AG09309 (cell line): ENCODE data around the gene ZSCAN18.

Experiments used
- DNase-seq: peaks from one replicate; pipeline ENCODE4 v3.0.0-alpha.2; 2010; ENCODE audit warnings: low read depth
- H3K4me3 ChIP-seq: 2 replicates; pipeline ENCODE4 v1.5.1; 2011; ENCODE audit warnings: mild to moderate bottlenecking, low read depth, low read length, moderate library complexity; ENCODE audit not compliant: control insufficient read depth
- TF ChIP-seq, protein P1 (sequence below): IDR thresholded peaks from 2 replicates; pipeline ENCODE4 v1.5.1; 2011; ENCODE audit warnings: mild to moderate bottlenecking, low read depth, low read length, inconsistent platforms; ENCODE audit not compliant: insufficient read depth, control insufficient read depth; ENCODE audit errors: missing control alignments

Gene ZSCAN18

DNA sequence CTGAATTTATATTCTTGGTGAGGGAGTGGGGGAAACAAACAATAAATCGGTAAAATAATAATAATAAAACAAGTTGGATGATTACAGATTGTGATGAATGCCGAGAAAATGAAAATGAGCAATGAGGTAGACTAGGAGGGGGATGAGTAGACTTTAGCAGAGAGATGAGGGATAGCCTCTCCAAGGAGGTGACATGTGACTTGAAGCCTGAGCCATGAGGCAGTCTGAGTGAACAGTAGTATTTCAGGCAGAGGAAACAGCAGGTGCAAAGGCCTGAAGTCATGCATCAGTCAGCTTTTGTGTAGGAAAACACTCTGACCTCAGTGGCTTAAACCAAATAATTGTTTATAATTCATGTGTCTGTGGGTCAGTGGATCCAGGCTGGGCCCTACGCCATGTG lies 34.3 kb downstream of the ZSCAN18 start:
- no peak overlapping the region for H3K4me3 ChIP-seq
- TF ChIP-seq, protein P1, sequence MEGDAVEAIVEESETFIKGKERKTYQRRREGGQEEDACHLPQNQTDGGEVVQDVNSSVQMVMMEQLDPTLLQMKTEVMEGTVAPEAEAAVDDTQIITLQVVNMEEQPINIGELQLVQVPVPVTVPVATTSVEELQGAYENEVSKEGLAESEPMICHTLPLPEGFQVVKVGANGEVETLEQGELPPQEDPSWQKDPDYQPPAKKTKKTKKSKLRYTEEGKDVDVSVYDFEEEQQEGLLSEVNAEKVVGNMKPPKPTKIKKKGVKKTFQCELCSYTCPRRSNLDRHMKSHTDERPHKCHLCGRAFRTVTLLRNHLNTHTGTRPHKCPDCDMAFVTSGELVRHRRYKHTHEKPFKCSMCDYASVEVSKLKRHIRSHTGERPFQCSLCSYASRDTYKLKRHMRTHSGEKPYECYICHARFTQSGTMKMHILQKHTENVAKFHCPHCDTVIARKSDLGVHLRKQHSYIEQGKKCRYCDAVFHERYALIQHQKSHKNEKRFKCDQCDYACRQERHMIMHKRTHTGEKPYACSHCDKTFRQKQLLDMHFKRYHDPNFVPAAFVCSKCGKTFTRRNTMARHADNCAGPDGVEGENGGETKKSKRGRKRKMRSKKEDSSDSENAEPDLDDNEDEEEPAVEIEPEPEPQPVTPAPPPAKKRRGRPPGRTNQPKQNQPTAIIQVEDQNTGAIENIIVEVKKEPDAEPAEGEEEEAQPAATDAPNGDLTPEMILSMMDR: no peak
- DNase-seq: no peak

GRCh38 chr19:58060231-58060630 lies 37.8 kb downstream of the ZSCAN18 start:
- DNase-seq: no peak
- TF ChIP-seq, protein P1: no peak
- H3K4me3 ChIP-seq: no peak overlapping the region; the same call in 1 of the 2 replicates

DNA sequence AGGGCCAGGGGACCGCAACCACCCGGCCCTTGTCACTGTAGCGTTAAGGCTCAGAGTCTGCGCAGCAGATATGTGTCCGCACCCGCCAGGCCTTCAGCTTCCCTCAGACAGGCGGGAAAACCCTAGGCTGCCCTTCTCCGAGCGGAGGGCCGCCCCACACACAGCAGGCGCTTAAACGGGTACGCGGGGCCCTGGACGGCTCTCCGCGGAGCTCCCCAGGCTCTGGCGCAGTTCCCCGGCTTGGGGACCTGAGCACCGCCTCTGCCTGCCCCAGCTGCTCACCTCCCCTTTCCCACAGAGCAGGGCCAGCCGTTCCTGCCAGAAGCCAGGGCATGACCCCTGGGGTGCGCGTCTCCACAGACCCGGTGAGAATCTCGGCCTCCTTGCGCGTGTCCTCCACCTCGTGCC lies 38.4 kb downstream of the ZSCAN18 start:
- peak overlapping the region; percentile 56 for H3K4me3 ChIP-seq
- no peak for DNase-seq
- TF ChIP-seq, protein P1: no peak

- TF ChIP-seq, protein P1: no peak
- DNase-seq: peak; percentile 23
- peak within 1 kb of the TSS; percentile 56 for H3K4me3 ChIP-seq
Measured at GRCh38 chr19:58059003-58059670, 38.9 kb downstream of the ZSCAN18 start, which contains the start of gene ZNF135. Gene ZNF135, plus strand, starts transcription at chr19:58059282. Its CDS starts 721 bp downstream, at chr19:58060003.

DNA sequence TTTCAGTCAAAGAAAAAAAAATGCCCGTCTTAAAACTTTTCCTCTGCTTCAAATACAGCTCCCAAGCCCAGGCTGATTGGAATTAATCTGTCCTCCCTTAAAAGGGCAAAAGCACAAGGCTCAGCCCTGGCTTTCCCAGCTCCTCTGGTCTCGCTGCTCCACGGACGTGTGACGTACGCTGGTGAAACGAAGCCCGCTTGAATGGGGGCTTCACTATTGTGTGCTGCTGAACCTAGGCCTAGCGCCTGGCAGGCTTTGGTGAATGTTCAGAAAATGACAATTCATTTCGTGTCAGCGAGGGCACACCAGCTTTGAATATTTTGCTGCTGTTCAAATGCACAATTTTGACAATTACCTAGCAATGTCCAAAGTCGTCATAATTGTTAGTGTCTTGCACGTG lies 39.6 kb downstream of the ZSCAN18 start:
- no peak overlapping the region for H3K4me3 ChIP-seq
- no peak for DNase-seq
- TF ChIP-seq, protein P1: no peak

DNA sequence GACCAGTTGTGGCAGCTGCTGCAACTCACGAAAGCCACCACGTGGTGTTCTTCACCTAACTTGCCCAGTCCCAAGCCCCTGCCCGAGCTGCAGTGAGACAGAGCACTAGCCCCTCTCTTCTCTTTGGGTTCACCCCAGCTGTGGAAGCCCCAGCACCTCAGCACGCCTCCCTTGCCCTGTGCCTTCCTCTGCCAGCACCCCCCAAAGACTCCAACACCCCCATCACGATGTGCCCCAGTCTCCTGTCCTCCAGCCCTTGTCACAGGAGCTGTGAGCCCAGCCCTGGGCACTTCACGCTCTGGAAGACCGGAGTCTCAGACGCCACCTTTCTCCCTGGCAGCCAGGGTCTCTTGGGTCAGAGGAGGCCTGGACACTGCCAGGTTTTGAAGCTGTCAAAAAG lies 41.2 kb downstream of the ZSCAN18 start:
- no peak overlapping the region for H3K4me3 ChIP-seq
- no peak for DNase-seq
- TF ChIP-seq, protein P1: no peak
